ENCODE results near the gene HDGFL3. TPM values are rescaled to one million over a fixed set of nuclear protein-coding genes. Genes with fewer than 3 reads are reported as not detected.
"Not testable (repeated sequence)": the region's sequence is repeated elsewhere in the genome, so short reads cannot be mapped to it uniquely, and the experiment has no call there.

Gene HDGFL3
- total and polyA plus RNA-seq, 4 donors = 7.3 to 41.0 (median 19.7) TPM

DNA sequence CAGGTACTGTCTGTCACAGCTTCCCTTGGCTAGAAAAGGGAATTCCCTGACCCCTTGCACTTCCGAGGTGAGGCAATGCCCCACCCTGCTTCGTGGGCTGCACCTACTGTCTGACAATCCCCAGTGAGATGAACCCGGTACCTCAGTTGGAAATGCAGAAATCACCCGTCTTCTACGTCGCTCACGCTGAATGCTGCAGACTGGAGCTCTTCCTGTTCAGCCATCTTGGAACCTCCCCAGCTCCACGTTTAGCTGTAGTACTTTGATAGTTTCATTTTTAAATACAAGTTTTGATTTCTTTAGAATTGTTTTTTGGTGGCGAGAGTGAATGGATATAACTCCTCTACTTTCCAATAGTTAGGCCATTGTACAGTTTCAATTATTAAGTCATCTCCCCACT, 17.8 kb upstream of the HDGFL3 start:
- 81 to 85% methylated on average over 9 of the region's 9 CpGs for WGBS, 2 donors
- Histone ChIP-seq H3K27me3 (ENCODE audit: control insufficient read depth in 3 of 3, insufficient read depth in 3 of 3, low read length in 2 of 3) (no peaks in the 10 kb centered on the region), H3K36me3 (ENCODE audit: control insufficient read depth in 4 of 4, insufficient read depth in 4 of 4, low read length in 4 of 4) (no peaks in the 10 kb centered on the region), H3K4me1 (ENCODE audit: control insufficient read depth in 5 of 5, insufficient read depth in 5 of 5, low read length in 5 of 5) (no peaks in the 10 kb centered on the region), H3K4me3 (no peak overlapping the region), H3K9ac (ENCODE audit: insufficient read depth in 1 of 2, low read length in 2 of 2) (no peak overlapping the region), H3K9me3 (ENCODE audit: control insufficient read depth in 4 of 4, insufficient read depth in 3 of 4, low read length in 3 of 4) (no peaks in the 10 kb centered on the region), H3K27ac (ENCODE audit: low read depth in 1 of 2, low read length in 1 of 2) (no peak overlapping the region)
- ATAC-seq (ENCODE audit: insufficient read depth, low FRiP score) (no peak), DNase-seq (no peak)
- TF ChIP-seq, protein P1, sequence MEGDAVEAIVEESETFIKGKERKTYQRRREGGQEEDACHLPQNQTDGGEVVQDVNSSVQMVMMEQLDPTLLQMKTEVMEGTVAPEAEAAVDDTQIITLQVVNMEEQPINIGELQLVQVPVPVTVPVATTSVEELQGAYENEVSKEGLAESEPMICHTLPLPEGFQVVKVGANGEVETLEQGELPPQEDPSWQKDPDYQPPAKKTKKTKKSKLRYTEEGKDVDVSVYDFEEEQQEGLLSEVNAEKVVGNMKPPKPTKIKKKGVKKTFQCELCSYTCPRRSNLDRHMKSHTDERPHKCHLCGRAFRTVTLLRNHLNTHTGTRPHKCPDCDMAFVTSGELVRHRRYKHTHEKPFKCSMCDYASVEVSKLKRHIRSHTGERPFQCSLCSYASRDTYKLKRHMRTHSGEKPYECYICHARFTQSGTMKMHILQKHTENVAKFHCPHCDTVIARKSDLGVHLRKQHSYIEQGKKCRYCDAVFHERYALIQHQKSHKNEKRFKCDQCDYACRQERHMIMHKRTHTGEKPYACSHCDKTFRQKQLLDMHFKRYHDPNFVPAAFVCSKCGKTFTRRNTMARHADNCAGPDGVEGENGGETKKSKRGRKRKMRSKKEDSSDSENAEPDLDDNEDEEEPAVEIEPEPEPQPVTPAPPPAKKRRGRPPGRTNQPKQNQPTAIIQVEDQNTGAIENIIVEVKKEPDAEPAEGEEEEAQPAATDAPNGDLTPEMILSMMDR (IDR thresholded peaks at IDR 0.05; ENCODE audit: control extremely low read depth, extremely low read depth) = no peak

DNA sequence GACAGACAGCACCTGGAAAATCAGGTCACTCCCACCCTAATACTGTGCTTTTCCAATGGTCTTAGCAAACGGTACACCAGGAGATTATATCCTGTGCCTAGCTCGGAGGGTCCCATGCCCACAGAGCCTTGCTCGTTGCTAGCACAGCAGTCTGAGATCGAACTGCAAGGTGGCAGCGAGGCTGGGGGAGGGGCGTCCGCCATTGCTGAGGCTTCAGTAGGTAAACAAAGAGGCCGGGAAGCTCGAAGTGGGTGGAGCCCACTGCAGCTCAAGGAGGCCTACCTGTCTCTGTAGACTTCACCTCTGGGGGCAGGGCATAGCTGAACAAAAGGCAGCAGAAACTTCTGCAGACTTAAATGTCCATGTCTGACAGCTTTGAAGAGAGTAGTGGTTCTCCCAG, 14.2 kb upstream of the HDGFL3 start:
- not testable (repeated sequence) for H3K27ac ChIP-seq (ENCODE audit: low read depth in 1 of 2, low read length in 1 of 2); H3K36me3 ChIP-seq (ENCODE audit: control insufficient read depth in 4 of 4, insufficient read depth in 4 of 4, low read length in 4 of 4); DNase-seq; H3K27me3 ChIP-seq (ENCODE audit: control insufficient read depth in 3 of 3, insufficient read depth in 3 of 3, low read length in 2 of 3); H3K9ac ChIP-seq (ENCODE audit: insufficient read depth in 1 of 2, low read length in 2 of 2); H3K4me3 ChIP-seq; ATAC-seq (ENCODE audit: insufficient read depth, low FRiP score); H3K9me3 ChIP-seq (ENCODE audit: control insufficient read depth in 4 of 4, insufficient read depth in 3 of 4, low read length in 3 of 4); H3K4me1 ChIP-seq (ENCODE audit: control insufficient read depth in 5 of 5, insufficient read depth in 5 of 5, low read length in 5 of 5)
- WGBS, 2 donors = 95 to 97% methylated on average over 9 of the region's 9 CpGs

DNA sequence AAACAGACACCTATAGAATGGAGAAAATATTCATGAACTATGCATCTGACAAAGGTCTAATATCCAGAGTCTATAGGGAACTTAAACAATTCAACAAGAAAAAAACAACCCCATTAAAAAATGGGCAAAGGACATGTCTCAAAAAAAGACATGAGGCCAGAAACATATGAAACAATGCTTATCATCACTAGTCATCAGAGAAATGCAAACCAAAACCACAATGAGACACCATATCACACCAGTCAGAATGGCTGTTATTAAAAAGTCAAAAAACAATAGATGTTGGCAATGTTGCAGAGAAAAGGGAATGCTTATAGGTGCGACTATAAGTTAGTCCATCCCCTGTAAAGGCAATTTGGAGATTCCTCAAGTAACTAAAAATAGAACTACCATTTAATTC, 11.4 kb upstream of the HDGFL3 start:
- Histone ChIP-seq H3K4me3 (no peak overlapping the region), H3K27me3 (ENCODE audit: control insufficient read depth in 3 of 3, insufficient read depth in 3 of 3, low read length in 2 of 3) (no peaks in the 10 kb centered on the region), H3K4me1 (ENCODE audit: control insufficient read depth in 5 of 5, insufficient read depth in 5 of 5, low read length in 5 of 5) (no peaks in the 10 kb centered on the region), H3K27ac (ENCODE audit: low read depth in 1 of 2, low read length in 1 of 2) (no peak overlapping the region), H3K9ac (ENCODE audit: insufficient read depth in 1 of 2, low read length in 2 of 2) (no peak overlapping the region), H3K9me3 (ENCODE audit: control insufficient read depth in 4 of 4, insufficient read depth in 3 of 4, low read length in 3 of 4) (no peaks in the 10 kb centered on the region), H3K36me3 (ENCODE audit: control insufficient read depth in 4 of 4, insufficient read depth in 4 of 4, low read length in 4 of 4) (no peaks in the 10 kb centered on the region)
- ATAC-seq (ENCODE audit: insufficient read depth, low FRiP score) (no peak), DNase-seq (no peak)
- WGBS, 2 donors = 95 to 96% methylated on average over 1 of the region's 1 CpG
- TF ChIP-seq, protein P1 (IDR thresholded peaks at IDR 0.05; ENCODE audit: control extremely low read depth, extremely low read depth) = no peak

DNA sequence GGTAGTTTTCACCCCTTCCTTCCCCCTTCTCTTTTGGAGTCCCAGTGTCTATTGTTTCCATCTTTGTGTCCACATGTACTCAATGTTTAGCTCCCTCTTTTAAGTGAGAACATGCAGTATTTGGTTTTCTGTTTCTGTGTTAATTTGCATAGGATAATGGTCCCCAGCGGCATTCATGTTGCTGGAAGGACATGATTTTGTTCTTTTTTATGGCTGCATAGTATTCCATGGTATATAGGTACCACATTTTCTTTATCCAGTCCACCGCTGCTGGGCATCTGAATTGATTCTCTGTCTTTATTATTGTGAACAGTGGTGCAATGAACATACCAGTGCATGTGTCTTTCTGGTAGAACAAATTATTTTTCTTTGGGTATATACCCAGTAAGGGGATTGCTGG, 7.7 kb upstream of the HDGFL3 start:
- WGBS, 2 donors = 96 to 97% methylated on average over 2 of the region's 2 CpGs

More for the DNA sequence above, 7.7 kb upstream of the HDGFL3 start:
- Histone ChIP-seq H3K9me3 (ENCODE audit: control insufficient read depth in 4 of 4, insufficient read depth in 3 of 4, low read length in 3 of 4) (no peaks in the 10 kb centered on the region), H3K36me3 (ENCODE audit: control insufficient read depth in 4 of 4, insufficient read depth in 4 of 4, low read length in 4 of 4) (no peaks in the 10 kb centered on the region), H3K4me3 (no peak overlapping the region), H3K27ac (ENCODE audit: low read depth in 1 of 2, low read length in 1 of 2) (no peak overlapping the region), H3K4me1 (ENCODE audit: control insufficient read depth in 5 of 5, insufficient read depth in 5 of 5, low read length in 5 of 5) (no peaks in the 10 kb centered on the region), H3K9ac (ENCODE audit: insufficient read depth in 1 of 2, low read length in 2 of 2) (no peak overlapping the region), H3K27me3 (ENCODE audit: control insufficient read depth in 3 of 3, insufficient read depth in 3 of 3, low read length in 2 of 3) (no peaks in the 10 kb centered on the region)
- no peak for DNase-seq
- no peak for ATAC-seq (ENCODE audit: insufficient read depth, low FRiP score)
- TF ChIP-seq, protein P1 (IDR thresholded peaks at IDR 0.05; ENCODE audit: control extremely low read depth, extremely low read depth) = no peak

Measured in lung (tissue), 12 donors.